Neuronal stem cell (in vitro differentiated cells): Measurements from ENCODE around the gene VTA1.
"Not testable (repeated sequence)": the region's sequence is repeated elsewhere in the genome, so short reads cannot be mapped to it uniquely, and the experiment has no call there.

ENCODE experiments used
- DNase-seq: peaks from one replicate; pipeline ENCODE4 v3.0.0-alpha.2; 2013; ENCODE audit warnings: low spot score
- H2AFZ ChIP-seq: one replicate; pipeline ENCODE4 v1.6.1; 2013; ENCODE audit warnings: mild to moderate bottlenecking, low read length, inconsistent platforms
- H2AK5ac ChIP-seq: 2 replicates; pipeline ENCODE4 v1.6.1; 2013; ENCODE audit warnings: low read depth, mild to moderate bottlenecking, inconsistent platforms, low read length, moderate library complexity, mixed read lengths
- H2BK120ac ChIP-seq: 2 replicates; pipeline ENCODE4 v1.6.1; 2013; ENCODE audit warnings: low read depth, mild to moderate bottlenecking, inconsistent platforms, low read length, moderate library complexity, mixed read lengths
- H2BK12ac ChIP-seq: one replicate; pipeline ENCODE4 v1.6.1; 2013; ENCODE audit warnings: low read length, inconsistent platforms
- H2BK15ac ChIP-seq: 2 replicates; pipeline ENCODE4 v1.6.1; 2013; ENCODE audit warnings: mild to moderate bottlenecking, low read length, inconsistent platforms, mixed read lengths
- H2BK5ac ChIP-seq: one replicate; pipeline ENCODE4 v1.6.1; 2013; ENCODE audit warnings: inconsistent platforms, mild to moderate bottlenecking, low read length, moderate library complexity
- H3K14ac ChIP-seq: one replicate; pipeline ENCODE4 v1.6.1; 2013; ENCODE audit warnings: low read length, inconsistent platforms
- H3K18ac ChIP-seq: 2 replicates; pipeline ENCODE4 v1.6.1; 2013; ENCODE audit warnings: low read length, inconsistent platforms
- H3K23ac ChIP-seq: 2 replicates; pipeline ENCODE4 v1.6.1; 2013; ENCODE audit warnings: low read depth, mild to moderate bottlenecking, mixed read lengths, low read length, inconsistent platforms; ENCODE audit not compliant: poor library complexity
- H3K27ac ChIP-seq: replicated peaks from 3 replicates; pipeline ENCODE4 v1.5.1; 2013; ENCODE audit warnings: low read length, inconsistent platforms
- H3K27me3 ChIP-seq, 3 experiments: 2 replicates each; pipeline ENCODE4 v1.6.1; 2013; ENCODE audit warnings: low read length in 3 of 3, mild to moderate bottlenecking in 2 of 3, inconsistent platforms in 1 of 3, low read depth in 1 of 3, mixed read lengths in 1 of 3, moderate library complexity in 1 of 3; ENCODE audit not compliant: control insufficient read depth in 3 of 3, insufficient read depth in 3 of 3
- H3K36me3 ChIP-seq, 2 donors: replicated peaks in 1 of 2; 2 replicates each; pipeline ENCODE4 v1.6.1; 2013; ENCODE audit warnings: low read length in 2 of 2; ENCODE audit not compliant: control insufficient read depth in 2 of 2, insufficient read depth in 2 of 2
- H3K4ac ChIP-seq: 2 replicates; pipeline ENCODE4 v1.6.1; 2013; ENCODE audit warnings: inconsistent platforms, mild to moderate bottlenecking, low read length, moderate library complexity
- H3K4me1 ChIP-seq, 2 donors: 1 replicate in 1 of 2; 2 replicates in 1 of 2; pipeline ENCODE4 v1.6.1; 2013; ENCODE audit warnings: low read length in 2 of 2, low read depth in 1 of 2; ENCODE audit not compliant: control insufficient read depth in 2 of 2, insufficient read depth in 1 of 2
- H3K4me2 ChIP-seq: one replicate; pipeline ENCODE4 v1.6.1; 2013; ENCODE audit warnings: mild to moderate bottlenecking, low read length, inconsistent platforms; ENCODE audit not compliant: insufficient read depth, poor library complexity, severe bottlenecking
- H3K4me3 ChIP-seq, 2 donors: 2 replicates each; pipeline ENCODE4 v1.5.1; 2013; ENCODE audit warnings: low read length in 2 of 2, mild to moderate bottlenecking in 2 of 2, inconsistent platforms in 1 of 2, moderate library complexity in 1 of 2
- H3K79me1 ChIP-seq: one replicate; pipeline ENCODE4 v1.6.1; 2013; ENCODE audit warnings: low read depth, mild to moderate bottlenecking, inconsistent platforms, low read length, moderate library complexity
- H3K9ac ChIP-seq: one replicate; pipeline ENCODE4 v1.6.1; 2013; ENCODE audit warnings: mild to moderate bottlenecking, low read depth, low read length, inconsistent platforms; ENCODE audit not compliant: poor library complexity
- H3K9me3 ChIP-seq, 2 donors: replicated peaks in 1 of 2; 2 replicates each; pipeline versions ENCODE3 to v1.6.1; 2013; ENCODE audit warnings: low read length in 2 of 2, mild to moderate bottlenecking in 2 of 2, inconsistent platforms in 1 of 2, low read depth in 1 of 2, mixed read lengths in 1 of 2, moderate library complexity in 1 of 2; ENCODE audit not compliant: control insufficient read depth in 2 of 2, insufficient read depth in 1 of 2
- H4K8ac ChIP-seq: one replicate; pipeline ENCODE4 v1.6.1; 2013; ENCODE audit warnings: low read depth, mild to moderate bottlenecking, inconsistent platforms, low read length, moderate library complexity
- H4K91ac ChIP-seq: one replicate; pipeline ENCODE4 v1.6.1; 2013; ENCODE audit warnings: low read length, low read depth, mild to moderate bottlenecking, inconsistent platforms; ENCODE audit not compliant: poor library complexity
- WGBS, 2 donors: extraction: QIAGEN DNeasy Blood & Tissue Kit; methylation state at CpG; one replicate each; pipeline ENCODE4 v1.1.7; 2013; ENCODE audit warnings: missing lambda C conversion rate in 2 of 2, mixed read lengths in 1 of 2; ENCODE audit not compliant: insufficient read length in 2 of 2, insufficient replicate concordance in 1 of 2; ENCODE audit errors: extremely low coverage in 2 of 2; 5-methylcytosine and 5-hydroxymethylcytosine counted together

Gene VTA1

DNA sequence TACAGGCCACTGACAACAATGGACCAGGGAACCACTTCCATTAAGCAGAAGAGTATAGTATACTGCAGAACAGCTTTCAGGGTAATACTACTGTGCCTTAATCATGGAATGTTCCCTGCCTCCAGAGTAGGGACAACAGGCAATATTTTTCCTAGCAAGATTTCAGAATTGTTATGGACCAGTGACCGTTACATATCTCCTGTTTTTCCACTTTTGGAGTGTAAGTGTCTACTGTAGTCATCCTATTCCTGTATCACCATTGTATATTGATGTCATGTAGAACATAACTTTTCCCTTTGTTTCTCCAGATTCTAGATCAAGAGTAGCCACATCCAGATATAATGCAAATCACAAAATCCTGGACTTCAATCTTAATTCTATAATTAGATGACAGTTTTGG lies 16.2 kb upstream of the VTA1 start:
- Histone ChIP-seq H2BK12ac (no peak overlapping the region), H2AK5ac (no peak overlapping the region), H2BK120ac (no peak overlapping the region), H2AFZ (no peak overlapping the region), H3K4ac (no peak overlapping the region), H3K9me3 (no peaks in the 10 kb centered on the region), H4K8ac (no peak overlapping the region), H3K79me1 (no peaks in the 10 kb centered on the region), H3K18ac (no peak overlapping the region), H4K91ac (no peak overlapping the region), H3K27ac (no peak overlapping the region), H3K4me1 (peaks cover 1 to 3% of the 10 kb centered on the region in 2 donors), H3K23ac (no peak overlapping the region), H2BK15ac (no peak overlapping the region), H2BK5ac (no peak overlapping the region), H3K4me3 (no peak overlapping the region), H3K9ac (no peak overlapping the region), H3K4me2 (no peak overlapping the region), H3K14ac (no peak overlapping the region), H3K27me3 (no peaks in the 10 kb centered on the region), H3K36me3 (no peaks in the 10 kb centered on the region)
- DNase-seq: no peak
- WGBS, 2 donors: no CpG with 5 or more reads among the region's 1 CpG

DNA sequence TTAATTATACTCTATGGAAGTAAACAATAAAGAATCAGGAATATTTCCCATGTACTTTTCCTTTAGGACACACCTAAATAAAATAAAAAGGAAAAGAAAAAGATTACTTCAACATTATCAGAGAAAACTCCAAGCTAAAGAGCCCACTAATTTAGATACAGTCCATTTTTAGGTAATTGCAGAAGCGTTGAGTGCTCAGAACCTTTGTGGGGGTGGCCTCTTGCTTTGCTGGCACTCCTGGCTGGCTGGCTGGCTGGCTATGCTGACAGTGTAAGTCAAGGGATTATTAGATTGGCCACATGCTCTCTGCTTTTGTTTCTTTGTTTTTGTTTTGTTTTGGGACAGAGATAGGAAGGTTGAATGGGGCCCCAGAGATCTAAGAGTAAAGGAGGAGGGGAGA lies 14.4 kb upstream of the VTA1 start, which contains the start of gene GJE1:
TSS of gene GJE1 (plus strand) at position 301 of the 400 bp plus-strand sequence. CDS start 234 bp downstream, outside the sequence.
- DNase-seq: no peak
- Histone ChIP-seq H4K91ac (no peak within 1 kb of the TSS), H3K4me2 (no peak within 1 kb of the TSS), H4K8ac (no peak within 1 kb of the TSS), H3K79me1 (no peaks in the 10 kb centered on the region), H2AFZ (peak within 1 kb of the TSS; percentile 53), H3K4me1 (peaks cover 1 to 3% of the 10 kb centered on the region in 2 donors), H3K9me3 (no peaks in the 10 kb centered on the region), H2BK12ac (no peak within 1 kb of the TSS), H3K27ac (no peak within 1 kb of the TSS), H2BK15ac (no peak within 1 kb of the TSS), H2BK120ac (no peak within 1 kb of the TSS), H3K14ac (no peak within 1 kb of the TSS), H3K18ac (no peak within 1 kb of the TSS), H3K23ac (no peak within 1 kb of the TSS), H3K9ac (no peak within 1 kb of the TSS), H3K4me3 (no peak within 1 kb of the TSS), H2BK5ac (no peak within 1 kb of the TSS), H3K4ac (no peak within 1 kb of the TSS), H2AK5ac (no peak within 1 kb of the TSS), H3K36me3 (no peaks in the 10 kb centered on the region), H3K27me3 (no peaks in the 10 kb centered on the region)
- no CpG with 5 or more reads among the region's 1 CpG for WGBS, 2 donors

DNA sequence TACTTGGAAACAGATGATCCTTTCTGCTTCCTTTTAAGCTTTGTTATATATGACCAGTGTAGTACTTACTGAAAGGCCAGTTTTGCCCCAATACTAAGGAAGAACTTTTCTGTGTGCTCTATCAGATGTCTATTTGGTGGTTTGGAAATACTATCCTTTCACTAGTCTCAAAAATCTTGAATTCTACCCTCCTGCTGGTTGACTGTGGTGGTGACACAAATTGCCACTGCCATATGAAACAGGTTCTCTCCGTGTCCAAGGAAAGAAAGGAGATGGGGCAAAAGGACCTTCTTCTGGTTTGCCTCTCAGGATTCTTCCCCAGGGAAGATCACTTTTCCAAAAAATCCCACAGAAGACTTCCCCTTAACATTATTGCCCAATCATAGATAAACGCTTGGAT lies 8.2 kb upstream of the VTA1 start:
- H2AFZ ChIP-seq: no peak overlapping the region
- H3K23ac ChIP-seq: no peak overlapping the region
- H2BK120ac ChIP-seq: no peak overlapping the region
- no peak overlapping the region for H2BK12ac ChIP-seq
- no peak overlapping the region for H3K4ac ChIP-seq
- no peaks in the 10 kb centered on the region for H3K36me3 ChIP-seq
- no peak overlapping the region for H2AK5ac ChIP-seq
- no peaks in the 10 kb centered on the region for H3K9me3 ChIP-seq
- no peaks in the 10 kb centered on the region for H3K4me1 ChIP-seq
- H3K4me2 ChIP-seq: no peak overlapping the region
- no peak for DNase-seq
- no peak overlapping the region for H4K91ac ChIP-seq
- no peak overlapping the region for H3K4me3 ChIP-seq
- H3K14ac ChIP-seq: no peak overlapping the region
- no peaks in the 10 kb centered on the region for H3K27me3 ChIP-seq
- no peak overlapping the region for H3K27ac ChIP-seq
- no peak overlapping the region for H2BK5ac ChIP-seq
- H2BK15ac ChIP-seq: no peak overlapping the region
- WGBS, 2 donors: no CpG with 5 or more reads among the region's 2 CpGs
- no peak overlapping the region for H4K8ac ChIP-seq
- H3K9ac ChIP-seq: no peak overlapping the region
- no peak overlapping the region for H3K18ac ChIP-seq
- no peaks in the 10 kb centered on the region for H3K79me1 ChIP-seq

DNA sequence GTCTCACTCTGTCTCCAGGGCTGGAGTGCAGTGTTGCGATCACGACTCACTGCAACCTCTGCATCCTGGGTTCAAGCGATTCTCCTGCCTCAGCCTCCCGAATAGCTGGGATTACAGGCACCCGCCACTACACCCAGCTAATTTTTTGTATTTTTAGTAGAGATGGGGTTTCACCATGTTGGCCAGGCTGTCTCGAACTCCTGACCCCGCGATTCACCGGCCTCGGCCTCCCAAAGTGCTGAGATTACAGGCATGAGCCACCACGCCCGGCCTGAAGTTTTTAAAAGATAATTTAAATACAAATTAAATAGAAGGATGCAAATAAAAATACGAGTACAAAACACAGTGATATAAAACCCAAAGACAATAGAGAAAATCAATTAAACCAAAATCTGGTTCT lies 5.5 kb upstream of the VTA1 start:
- not testable (repeated sequence) for H4K91ac ChIP-seq, H3K9me3 ChIP-seq, DNase-seq, H3K9ac ChIP-seq, H3K23ac ChIP-seq, H3K79me1 ChIP-seq, H3K27ac ChIP-seq, H3K4ac ChIP-seq, H2AK5ac ChIP-seq, H3K4me3 ChIP-seq, H3K27me3 ChIP-seq, H3K18ac ChIP-seq, H2BK12ac ChIP-seq, H2AFZ ChIP-seq, H4K8ac ChIP-seq, H3K14ac ChIP-seq, H3K4me1 ChIP-seq, H3K36me3 ChIP-seq, H2BK5ac ChIP-seq, H2BK120ac ChIP-seq, H2BK15ac ChIP-seq, H3K4me2 ChIP-seq
- no CpG with 5 or more reads among the region's 13 CpGs for WGBS, 2 donors
